CD14-positive monocyte (primary cell): Measurements from ENCODE around the gene COL13A1. TPM values are rescaled to one million over a fixed set of nuclear protein-coding genes. Genes with fewer than 3 reads are reported as not detected.

ENCODE experiments used
- DNase-seq, 3 donors: peaks; one replicate each; pipeline ENCODE4 v3.0.0-alpha.2; 2011 to 2022
- H2AFZ ChIP-seq: 2 replicates; pipeline ENCODE4 v1.6.0; 2012; ENCODE audit warnings: mild to moderate bottlenecking, low read depth, low read length, inconsistent platforms; ENCODE audit not compliant: insufficient read depth, poor library complexity, severe bottlenecking
- H3K27ac ChIP-seq, 2 donors: 1 replicate in 1 of 2; 2 replicates in 1 of 2; pipeline ENCODE4 v1.5.1; 2012 to 2013; ENCODE audit warnings: low read length in 2 of 2, control low read depth in 1 of 2, inconsistent platforms in 1 of 2, low read depth in 1 of 2, mild to moderate bottlenecking in 1 of 2
- H3K27me3 ChIP-seq, 2 donors: one replicate each; pipeline versions ENCODE4 v1.6.0 to v1.6.1; 2011 to 2013; ENCODE audit warnings: low read length in 2 of 2; ENCODE audit not compliant: control insufficient read depth in 2 of 2, insufficient read depth in 2 of 2
- H3K36me3 ChIP-seq, 2 donors: replicated peaks in 1 of 2; 1 replicate in 1 of 2; 2 replicates in 1 of 2; pipeline versions ENCODE4 v1.5.1 to v1.6.1; 2012 to 2013; ENCODE audit warnings: low read length in 2 of 2, control low read depth in 1 of 2, inconsistent platforms in 1 of 2, mild to moderate bottlenecking in 1 of 2; ENCODE audit not compliant: insufficient read depth in 2 of 2, control insufficient read depth in 1 of 2
- H3K4me1 ChIP-seq, 2 donors: 1 replicate in 1 of 2; 2 replicates in 1 of 2; pipeline versions ENCODE4 v1.5.1 to v1.6.1; 2012 to 2013; ENCODE audit warnings: low read length in 2 of 2, control low read depth in 1 of 2, inconsistent platforms in 1 of 2, mild to moderate bottlenecking in 1 of 2, moderate library complexity in 1 of 2; ENCODE audit not compliant: insufficient read depth in 2 of 2, control insufficient read depth in 1 of 2
- H3K4me2 ChIP-seq: replicated peaks from 2 replicates; pipeline ENCODE3; 2012; ENCODE audit warnings: low read length, moderate library complexity, mild to moderate bottlenecking; ENCODE audit not compliant: poor library complexity, severe bottlenecking; ENCODE audit errors: extremely low read depth
- H3K4me3 ChIP-seq, 3 experiments: fragments of 200-600 bp in 1 of 3; sonication (generic) in 1 of 3; replicated peaks in 1 of 3; 1 replicate in 2 of 3; 2 replicates in 1 of 3; pipeline ENCODE4 v1.5.1; 2011 to 2013; ENCODE audit warnings: low read length in 3 of 3, mild to moderate bottlenecking in 3 of 3, control low read depth in 2 of 3, low read depth in 2 of 3, inconsistent platforms in 1 of 3, moderate library complexity in 1 of 3
- H3K79me2 ChIP-seq: 2 replicates; pipeline ENCODE4 v1.6.0; 2012; ENCODE audit warnings: mild to moderate bottlenecking, control low read depth, inconsistent platforms, low read length, moderate library complexity; ENCODE audit not compliant: insufficient read depth
- H3K9ac ChIP-seq: 2 replicates; pipeline ENCODE4 v1.6.0; 2017; ENCODE audit warnings: low read length, mild to moderate bottlenecking; ENCODE audit not compliant: insufficient read depth, poor library complexity, severe bottlenecking
- H3K9me3 ChIP-seq, 2 donors: replicated peaks in 1 of 2; 1 replicate in 1 of 2; 2 replicates in 1 of 2; pipeline versions ENCODE4 v1.5.1 to v1.6.1; 2012 to 2013; ENCODE audit warnings: low read length in 2 of 2, control low read depth in 1 of 2; ENCODE audit not compliant: control insufficient read depth in 1 of 2, insufficient read depth in 1 of 2
- H4K20me1 ChIP-seq: 2 replicates; pipeline ENCODE4 v1.6.0; 2012; ENCODE audit warnings: mild to moderate bottlenecking, low read length, control low read depth, moderate library complexity; ENCODE audit not compliant: insufficient read depth
- H3K27ac Mint-ChIP-seq, 7 donors: one replicate each; pipeline ENCODE4 v1.8.0; 2020; ENCODE audit warnings: mild to moderate bottlenecking in 7 of 7, mixed read lengths in 7 of 7, moderate library complexity in 6 of 7, inconsistent platforms in 2 of 7
- H3K27me3 Mint-ChIP-seq, 3 donors: one replicate each; pipeline ENCODE4 v1.8.0; 2021 to 2022; ENCODE audit warnings: low read depth in 3 of 3, mild to moderate bottlenecking in 3 of 3, mixed read lengths in 3 of 3, moderate library complexity in 3 of 3, inconsistent platforms in 1 of 3
- H3K36me3 Mint-ChIP-seq, 2 donors: one replicate each; pipeline ENCODE4 v1.8.0; 2020; ENCODE audit warnings: mixed read lengths in 2 of 2, inconsistent platforms in 1 of 2, mild to moderate bottlenecking in 1 of 2
- H3K4me1 Mint-ChIP-seq: one replicate; pipeline ENCODE4 v1.8.0; 2020; ENCODE audit warnings: mild to moderate bottlenecking, mixed read lengths
- H3K4me3 Mint-ChIP-seq, 2 donors: one replicate each; pipeline ENCODE4 v1.8.0; 2020; ENCODE audit warnings: mild to moderate bottlenecking in 2 of 2, mixed read lengths in 2 of 2, moderate library complexity in 1 of 2
- H3K9me3 Mint-ChIP-seq, 7 donors: one replicate each; pipeline ENCODE4 v1.8.0; 2020 to 2022; ENCODE audit warnings: mixed read lengths in 7 of 7, mild to moderate bottlenecking in 6 of 7, moderate library complexity in 6 of 7, inconsistent platforms in 2 of 7
- CTCF ChIP-seq: fragments of 200-600 bp; IDR thresholded peaks from one replicate; pipeline ENCODE4 v1.8.0; 2022; ENCODE audit warnings: antibody characterized with exemption, mild to moderate bottlenecking
- WGBS: methylation state at CpG from one replicate; pipeline ENCODE4 v1.1.5; 2013; ENCODE audit warnings: missing lambda C conversion rate; ENCODE audit not compliant: insufficient coverage; 5-methylcytosine and 5-hydroxymethylcytosine counted together
- intact Hi-C, 2 donors: fragments of 100-400 bp; cut with micrococcal nuclease; formaldehyde crosslinking; loops; one replicate each; pipeline versions ENCODE4 v1.15.0 to v1.15.1; 2023
- polyA plus RNA-seq, 3 donors: library from polyadenylated mRNA; depleted of rRNA in 1 of 3; unstranded in 2 of 3; stranded (reverse) in 1 of 3; fragments of 300-500 nt in 2 of 3; fragments of >200 nt in 1 of 3; fragmentation: Illumina TruSeq in 2 of 3; gene quantifications; 1 replicate in 2 of 3; 2 replicates in 1 of 3; pipeline ENCODE4 v1.2.3, GENCODE V29; 2012 to 2021

The COL13A1 gene
- polyA plus RNA-seq, 3 donors = not detected

- H3K9me3 Mint-ChIP-seq = peaks cover 16 to 35% (median 26%) of the 10 kb centered on the region in 7 donors
- no peak for DNase-seq
- H3K27me3 Mint-ChIP-seq = peaks cover 12 to 17% (median 15%) of the 10 kb centered on the region in 3 donors
- Histone ChIP-seq H3K9me3 (peaks cover 13 to 18% of the 10 kb centered on the region in 2 donors), H3K79me2 (no peaks in the 10 kb centered on the region), H3K9ac (no peak overlapping the region), H3K27me3 (peaks cover 0 to 2% of the 10 kb centered on the region in 2 donors), H3K36me3 (no peaks in the 10 kb centered on the region), H4K20me1 (no peaks in the 10 kb centered on the region), H3K27ac (no peak overlapping the region), H3K4me3 (no peak overlapping the region), H2AFZ (no peak overlapping the region), H3K4me1 (no peaks in the 10 kb centered on the region), H3K4me2 (no peak overlapping the region)
- TF ChIP-seq CTCF = no peak
- no peaks in the 10 kb centered on the region for H3K4me1 Mint-ChIP-seq
- peak overlapping the region in 1 of 7 donors; percentile 8 for H3K27ac Mint-ChIP-seq
- intact Hi-C loops = no loop called here
- no peaks in the 10 kb centered on the region for H3K36me3 Mint-ChIP-seq
- peak overlapping the region in 1 of 2 donors; percentile 52 for H3K4me3 Mint-ChIP-seq
- WGBS = 67% methylated on average over 1 of the region's 3 CpGs
Observed at GRCh38 chr10:69976795-69977546, 175.3 kb downstream of the COL13A1 start.

- Mint-ChIP-seq H3K4me3 (no peak overlapping the region), H3K27me3 (peaks cover 19 to 26% (median 20%) of the 10 kb centered on the region in 3 donors), H3K27ac (no peak overlapping the region), H3K4me1 (no peaks in the 10 kb centered on the region), H3K36me3 (no peaks in the 10 kb centered on the region), H3K9me3 (peaks cover 16 to 40% (median 30%) of the 10 kb centered on the region in 7 donors)
- no peaks in the 10 kb centered on the region for H3K79me2 ChIP-seq
- intact Hi-C loops = no loop called here
- peaks cover 13 to 22% of the 10 kb centered on the region in 2 donors for H3K9me3 ChIP-seq
- no peak overlapping the region for H3K4me3 ChIP-seq
- H2AFZ ChIP-seq = no peak overlapping the region
- H4K20me1 ChIP-seq = no peaks in the 10 kb centered on the region
- H3K4me2 ChIP-seq = no peak overlapping the region
- TF ChIP-seq CTCF = no peak
- H3K27ac ChIP-seq = no peak overlapping the region
- no peak overlapping the region for H3K9ac ChIP-seq
- no peaks in the 10 kb centered on the region for H3K4me1 ChIP-seq
- DNase-seq = no peak
- no peaks in the 10 kb centered on the region for H3K27me3 ChIP-seq
- no peaks in the 10 kb centered on the region for H3K36me3 ChIP-seq
Observed at GRCh38 chr10:69979174-69979573, 177.5 kb downstream of the COL13A1 start.
